OCI-LY1 (cell line): ENCODE measurements around the gene BRD7.

ENCODE experiments used
- H2AFZ ChIP-seq: fragments of 200-600 bp; sonication (generic), shearing (Covaris generic); 2 replicates; pipeline ENCODE4 v1.6.0; 2014; ENCODE audit warnings: antibody characterized with exemption, mild to moderate bottlenecking, low read length
- H3F3A ChIP-seq: fragments of 200-600 bp; sonication (generic), shearing (Covaris generic); 2 replicates; pipeline ENCODE4 v1.6.0; 2014; ENCODE audit warnings: mild to moderate bottlenecking, antibody characterized with exemption, low read length, moderate library complexity; ENCODE audit not compliant: insufficient read depth
- H3K27ac ChIP-seq: fragments of 200-600 bp; sonication (generic); 2 replicates; pipeline ENCODE4 v1.5.1; 2014; ENCODE audit warnings: low read length, mixed run types, mild to moderate bottlenecking, low read depth; ENCODE audit not compliant: poor library complexity, severe bottlenecking
- H3K27me3 ChIP-seq: fragments of 200-600 bp; sonication (generic); 2 replicates; pipeline ENCODE4 v1.6.0; 2014; ENCODE audit warnings: antibody characterized with exemption, mild to moderate bottlenecking, low read length, moderate library complexity; ENCODE audit not compliant: insufficient read depth
- H3K36me3 ChIP-seq: fragments of 200-600 bp; sonication (generic); 2 replicates; pipeline ENCODE4 v1.6.1; 2014; ENCODE audit warnings: mild to moderate bottlenecking, antibody characterized with exemption, low read length, moderate library complexity, mixed read lengths; ENCODE audit not compliant: insufficient read depth
- H3K4me1 ChIP-seq: fragments of 200-600 bp; sonication (generic); 2 replicates; pipeline ENCODE4 v1.5.1; 2014; ENCODE audit warnings: mild to moderate bottlenecking, low read length, moderate library complexity; ENCODE audit not compliant: insufficient read depth, severe bottlenecking
- H3K4me2 ChIP-seq: fragments of 200-600 bp; sonication (generic), shearing (Covaris generic); 2 replicates; pipeline ENCODE4 v1.6.1; 2014; ENCODE audit warnings: low read length
- H3K4me3 ChIP-seq: fragments of 200-600 bp; sonication (generic); 2 replicates; pipeline ENCODE4 v1.5.1; 2014; ENCODE audit warnings: low read length, low read depth, mild to moderate bottlenecking, mixed read lengths; ENCODE audit not compliant: poor library complexity, severe bottlenecking
- H3K79me2 ChIP-seq: fragments of 200-600 bp; shearing (Covaris generic); 2 replicates; pipeline ENCODE4 v1.6.1; 2016; ENCODE audit warnings: mixed run types, low read length, mixed read lengths; ENCODE audit not compliant: insufficient read depth
- H3K9ac ChIP-seq: fragments of 200-600 bp; sonication (generic), shearing (Covaris generic); 2 replicates; pipeline ENCODE4 v1.6.1; 2014; ENCODE audit warnings: mild to moderate bottlenecking, low read length, mixed read lengths
- H3K9me2 ChIP-seq: fragments of 200-600 bp; sonication (generic), shearing (Covaris generic); 2 replicates; pipeline ENCODE4 v1.6.1; 2014; ENCODE audit warnings: low read depth, mild to moderate bottlenecking, low read length, mixed read lengths
- H3K9me3 ChIP-seq: fragments of 200-600 bp; shearing (Covaris generic); 2 replicates; pipeline ENCODE4 v1.6.1; 2014; ENCODE audit warnings: low read length, mixed read lengths
- H4K20me1 ChIP-seq: fragments of 200-600 bp; sonication (generic), shearing (Covaris generic); 2 replicates; pipeline ENCODE4 v1.6.0; 2016; ENCODE audit warnings: mild to moderate bottlenecking, low read length; ENCODE audit not compliant: insufficient read depth
- CTCF ChIP-seq: fragments of 200-600 bp; sonication (generic), shearing (Covaris generic); IDR thresholded peaks from 2 replicates; pipeline ENCODE4 v1.5.1; 2017; ENCODE audit warnings: mild to moderate bottlenecking, antibody characterized with exemption, low read length, moderate library complexity, mixed read lengths
- EZH2 ChIP-seq: fragments of 200-600 bp; sonication (generic), shearing (Covaris generic); IDR thresholded peaks from 2 replicates; pipeline ENCODE4 v1.8.0; 2017; ENCODE audit warnings: borderline replicate concordance, mixed run types, mild to moderate bottlenecking, antibody characterized with exemption, low read length, moderate library complexity, mixed read lengths

Gene BRD7

GRCh38 chr16:50267651-50268050, 101.1 kb downstream of the BRD7 start:
- Histone ChIP-seq H3K79me2 (no peaks in the 10 kb centered on the region), H4K20me1 (no peaks in the 10 kb centered on the region), H3K4me3 (peak overlapping the region; percentile 63), H3F3A (no peaks in the 10 kb centered on the region), H3K9ac (peak overlapping the region; percentile 65), H3K4me2 (peak overlapping the region; percentile 67), H3K9me3 (no peaks in the 10 kb centered on the region), H3K27me3 (no peaks in the 10 kb centered on the region), H3K4me1 (peaks cover 38% of the 10 kb centered on the region), H2AFZ (no peak overlapping the region), H3K27ac (peak overlapping the region; percentile 12), H3K36me3 (no peaks in the 10 kb centered on the region; the same call in 1 of the 2 replicates), H3K9me2 (no peaks in the 10 kb centered on the region)
- TF ChIP-seq CTCF (no peak), EZH2 (no peak)

DNA sequence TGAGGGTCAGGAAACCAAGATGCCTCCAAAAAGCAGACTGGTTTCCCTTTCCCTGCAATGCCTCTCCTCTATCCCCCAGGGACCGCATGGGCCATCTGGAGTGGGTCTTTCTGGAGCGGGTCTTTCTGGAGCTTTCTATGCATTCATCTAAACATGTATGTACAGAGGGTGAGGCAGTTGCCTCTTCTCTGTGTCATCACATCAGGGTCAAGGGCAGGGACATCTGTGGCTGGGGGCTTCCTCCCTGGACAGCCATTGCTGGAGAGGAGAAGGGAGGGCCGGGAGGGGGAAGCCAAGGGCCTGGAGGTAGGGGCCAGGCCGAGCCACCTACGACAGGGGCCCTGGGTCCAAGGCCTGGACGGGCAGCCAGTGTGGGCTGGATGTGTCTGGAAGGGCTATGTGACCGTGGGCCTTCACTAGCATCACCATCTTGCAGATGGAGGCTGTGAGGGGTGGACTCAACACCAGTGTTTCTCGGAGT, 101.6 kb downstream of the BRD7 start:
- TF ChIP-seq CTCF (no peak), EZH2 (no peak)
- peak overlapping the region; percentile 63 for H3K4me3 ChIP-seq
- H4K20me1 ChIP-seq, result no peaks in the 10 kb centered on the region
- H2AFZ ChIP-seq, result no peak overlapping the region
- H3K27ac ChIP-seq, result peak overlapping the region; percentile 12
- peak overlapping the region; percentile 67 for H3K4me2 ChIP-seq
- no peaks in the 10 kb centered on the region for H3K79me2 ChIP-seq
- H3K9ac ChIP-seq, result peak overlapping the region; percentile 65
- no peaks in the 10 kb centered on the region for H3K9me2 ChIP-seq
- no peaks in the 10 kb centered on the region for H3F3A ChIP-seq
- no peaks in the 10 kb centered on the region for H3K9me3 ChIP-seq
- H3K4me1 ChIP-seq, result peaks cover 38% of the 10 kb centered on the region
- H3K27me3 ChIP-seq, result no peaks in the 10 kb centered on the region
- no peaks in the 10 kb centered on the region; the same call in 1 of the 2 replicates for H3K36me3 ChIP-seq

- peaks cover 38% of the 10 kb centered on the region for H3K4me1 ChIP-seq
- no peaks in the 10 kb centered on the region for H3F3A ChIP-seq
- H3K79me2 ChIP-seq, result no peaks in the 10 kb centered on the region
- H3K27ac ChIP-seq, result peak within 1 kb of the TSS; percentile 12
- 0 out of 2 replicates have a peak, but pooled peaks cover 3% of the 10 kb centered on the region for H3K27me3 ChIP-seq
- no peaks in the 10 kb centered on the region for H3K9me3 ChIP-seq
- no peak within 1 kb of the TSS for H2AFZ ChIP-seq
- H3K36me3 ChIP-seq, result no peaks in the 10 kb centered on the region; the same call in 1 of the 2 replicates
- H3K9me2 ChIP-seq, result no peaks in the 10 kb centered on the region
- peak within 1 kb of the TSS; percentile 65 for H3K9ac ChIP-seq
- no peaks in the 10 kb centered on the region for H4K20me1 ChIP-seq
- H3K4me3 ChIP-seq, result peak within 1 kb of the TSS; percentile 63
- peak within 1 kb of the TSS; percentile 67 for H3K4me2 ChIP-seq
- TF ChIP-seq EZH2 (no peak), CTCF (no peak)
Measured at GRCh38 chr16:50266337-50267091, 102.3 kb downstream of the BRD7 start, which contains the start of gene ADCY7. Gene ADCY7 (plus strand): TSS chr16:50266551. CDS start chr16:50288180, 21,629 bp downstream.
